OCI-LY7 (cell line): ENCODE data around the gene PNPLA6.

Experiments
- CTCF ChIP-seq: fragments of 200-600 bp; sonication (generic); conservative IDR thresholded peaks from 2 replicates; pipeline ENCODE4 v1.5.1; 2014; ENCODE audit warnings: mild to moderate bottlenecking, antibody characterized with exemption, low read length, moderate library complexity, mixed read lengths
- EZH2phosphoT487 ChIP-seq: fragments of 200-600 bp; sonication (generic); IDR thresholded peaks from 2 replicates; pipeline ENCODE4 v1.6.1; 2018; ENCODE audit warnings: low read depth, borderline replicate concordance, mild to moderate bottlenecking, mixed run types, antibody characterized with exemption, low read length, moderate library complexity, mixed read lengths

- no peak for TF ChIP-seq CTCF
- TF ChIP-seq EZH2phosphoT487, result no peak
Observed at GRCh38 chr19:7513809-7514642, 21.5 kb upstream of the PNPLA6 start.
